Measurements from ENCODE around the gene RASGRP4. TPM values are rescaled to one million over a fixed set of nuclear protein-coding genes. Genes with fewer than 3 reads are reported as not detected.

Gene RASGRP4
- total RNA-seq, 2 donors from 2014 or later, result 3.6 to 16.9 TPM

GRCh38 chr19:38384209-38385027 lies 41.6 kb downstream of the RASGRP4 start:
- H3K9me3 ChIP-seq, result no peaks in the 10 kb centered on the region
- no peak overlapping the region for H3K27ac ChIP-seq
- peaks cover 39% of the 10 kb centered on the region for H3K36me3 ChIP-seq
- no peak for ATAC-seq (ENCODE audit: insufficient number of reproducible peaks, low FRiP score, low read depth)
- H3K4me1 ChIP-seq (ENCODE audit: control insufficient read depth in 1 of 2, low read depth in 2 of 2), result peaks cover 3 to 23% of the 10 kb centered on the region in 2 donors
- no peak for TF ChIP-seq CTCF (IDR thresholded peaks at IDR 0.05)
- H3K27me3 ChIP-seq (replicated peaks; ENCODE audit: insufficient read depth), result no peaks in the 10 kb centered on the region
- no peak for DNase-seq (ENCODE audit: low spot score)
- H3K4me3 ChIP-seq, result no peak overlapping the region

- Histone ChIP-seq H3K27ac (no peak overlapping the region), H3K36me3 (peaks cover 44% of the 10 kb centered on the region), H3K4me1 (ENCODE audit: control insufficient read depth in 1 of 2, low read depth in 2 of 2) (peaks cover 3 to 16% of the 10 kb centered on the region in 2 donors), H3K27me3 (replicated peaks; ENCODE audit: insufficient read depth) (no peaks in the 10 kb centered on the region), H3K4me3 (no peak overlapping the region), H3K9me3 (no peaks in the 10 kb centered on the region)
- no peak for TF ChIP-seq CTCF (IDR thresholded peaks at IDR 0.05)
- ATAC-seq (ENCODE audit: insufficient number of reproducible peaks, low FRiP score, low read depth), result no peak
- DNase-seq (ENCODE audit: low spot score), result no peak
These were observed 42.3 kb downstream of the RASGRP4 start for GRCh38 chr19:38383743-38384142.

GRCh38 chr19:38383184-38383583 lies 42.8 kb downstream of the RASGRP4 start:
- peaks cover 3 to 15% of the 10 kb centered on the region in 2 donors for H3K4me1 ChIP-seq (ENCODE audit: control insufficient read depth in 1 of 2, low read depth in 2 of 2)
- no peak for TF ChIP-seq CTCF (IDR thresholded peaks at IDR 0.05)
- H3K9me3 ChIP-seq, result no peaks in the 10 kb centered on the region
- DNase-seq (ENCODE audit: low spot score), result no peak
- no peak for ATAC-seq (ENCODE audit: insufficient number of reproducible peaks, low FRiP score, low read depth)
- no peak overlapping the region for H3K27ac ChIP-seq
- H3K27me3 ChIP-seq (replicated peaks; ENCODE audit: insufficient read depth), result no peaks in the 10 kb centered on the region
- H3K36me3 ChIP-seq, result peaks cover 44% of the 10 kb centered on the region
- H3K4me3 ChIP-seq, result no peak overlapping the region

GRCh38 chr19:38381138-38381537 lies 44.9 kb downstream of the RASGRP4 start:
- Histone ChIP-seq H3K4me3 (no peak overlapping the region), H3K36me3 (peaks cover 44% of the 10 kb centered on the region), H3K4me1 (ENCODE audit: control insufficient read depth in 1 of 2, low read depth in 2 of 2) (peaks cover 2 to 8% of the 10 kb centered on the region in 2 donors), H3K27ac (no peak overlapping the region), H3K27me3 (replicated peaks; ENCODE audit: insufficient read depth) (no peaks in the 10 kb centered on the region), H3K9me3 (no peaks in the 10 kb centered on the region)
- no peak for TF ChIP-seq CTCF (IDR thresholded peaks at IDR 0.05)
- no peak for DNase-seq (ENCODE audit: low spot score)
- no peak for ATAC-seq (ENCODE audit: insufficient number of reproducible peaks, low FRiP score, low read depth)

GRCh38 chr19:38378866-38379265 lies 47.2 kb downstream of the RASGRP4 start:
- ATAC-seq (ENCODE audit: insufficient number of reproducible peaks, low FRiP score, low read depth) (no peak), DNase-seq (ENCODE audit: low spot score) (no peak)
- H3K9me3 ChIP-seq, result no peaks in the 10 kb centered on the region
- no peak for TF ChIP-seq CTCF (IDR thresholded peaks at IDR 0.05)
- no peak overlapping the region for H3K4me3 ChIP-seq
- H3K27ac ChIP-seq, result no peak overlapping the region
- H3K36me3 ChIP-seq, result peaks cover 43% of the 10 kb centered on the region
- H3K4me1 ChIP-seq (ENCODE audit: control insufficient read depth in 1 of 2, low read depth in 2 of 2), result peaks cover 9 to 22% of the 10 kb centered on the region in 2 donors
- H3K27me3 ChIP-seq (replicated peaks; ENCODE audit: insufficient read depth), result no peaks in the 10 kb centered on the region

Measured in thoracic aorta (tissue), 2 donors.